Middle frontal gyrus (tissue), 1 donor: Measurements from ENCODE around the gene TTC8.
"Not testable (repeated sequence)": the region's sequence is repeated elsewhere in the genome, so short reads cannot be mapped to it uniquely, and the experiment has no call there.

ENCODE experiments used
- DNase-seq: peaks from one replicate; pipeline ENCODE4 v3.0.0-alpha.2; 2015; ENCODE audit warnings: low spot score; ENCODE audit errors: extremely low spot score

The TTC8 gene

DNA sequence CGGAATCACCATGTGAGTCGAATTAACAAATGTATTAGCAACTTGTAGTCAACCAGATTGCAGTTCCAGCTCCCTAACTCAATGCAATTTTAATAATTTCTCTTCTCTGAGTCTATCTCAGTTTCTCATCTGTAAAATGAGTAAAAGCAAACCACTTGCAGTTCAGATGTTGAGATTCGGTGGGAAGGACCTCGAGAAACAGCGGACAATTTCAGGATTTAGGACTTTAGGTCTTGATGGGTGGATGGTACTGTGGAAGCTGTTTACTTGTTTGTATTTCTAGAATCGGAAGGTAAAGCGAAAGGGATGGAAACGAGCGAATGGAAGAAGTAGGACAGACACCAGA is 510 bp upstream of the TTC8 start:
- DNase-seq: peak; percentile 44

- no peak for DNase-seq
Measured at GRCh38 chr14:88825078-88825458, 617 bp downstream of the TTC8 start.

- no peak for DNase-seq
Measured at GRCh38 chr14:88825503-88825902, 1.1 kb downstream of the TTC8 start.

DNA sequence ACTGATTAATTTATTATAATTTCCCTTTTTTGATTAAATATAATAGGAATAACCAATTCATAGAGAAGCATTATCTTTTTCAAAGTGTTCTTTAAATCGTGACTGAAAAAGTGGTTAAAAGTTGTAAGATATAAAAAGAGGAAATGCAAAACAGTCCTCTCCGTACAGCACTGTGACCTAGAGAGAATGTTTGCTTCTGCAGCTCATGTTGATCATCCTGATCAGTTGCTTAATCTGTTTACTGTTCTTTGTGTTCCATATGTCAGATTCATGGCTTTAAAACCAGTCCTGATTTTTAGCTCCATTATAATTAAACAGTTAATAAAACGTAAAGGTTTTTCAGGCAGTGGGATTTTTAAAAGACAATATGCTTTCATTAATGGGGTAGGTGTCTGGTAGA is 4.7 kb downstream of the TTC8 start:
- DNase-seq: no peak

DNA sequence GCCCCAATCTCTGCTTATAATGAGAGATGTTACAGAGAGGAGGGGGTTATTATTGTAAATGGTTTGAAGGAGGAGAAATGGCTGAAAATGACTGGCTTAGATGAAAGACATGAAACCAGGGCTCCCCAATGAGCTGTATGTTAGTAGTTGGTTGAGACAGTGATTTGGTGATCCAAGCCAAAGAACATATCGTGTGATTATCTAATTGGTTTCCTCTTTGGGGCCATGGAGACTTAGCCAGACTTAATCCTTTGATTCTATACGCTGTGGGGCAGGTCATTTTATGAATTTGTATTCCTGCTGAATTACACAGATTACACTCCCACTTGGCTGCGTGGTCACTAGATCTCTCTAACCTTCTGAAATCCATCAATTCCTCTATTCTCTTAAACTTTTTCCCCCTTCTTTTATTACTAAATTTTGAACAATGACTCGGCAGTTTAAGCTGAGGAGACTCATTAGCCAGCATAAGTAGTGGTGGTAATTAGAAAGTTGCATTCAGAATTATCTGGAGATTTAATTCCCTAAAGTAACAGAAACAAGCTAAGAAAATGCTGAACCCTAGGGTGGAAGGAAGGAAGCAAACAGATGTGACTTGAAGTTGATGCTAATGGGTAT is 5.3 kb downstream of the TTC8 start:
- DNase-seq: no peak

DNA sequence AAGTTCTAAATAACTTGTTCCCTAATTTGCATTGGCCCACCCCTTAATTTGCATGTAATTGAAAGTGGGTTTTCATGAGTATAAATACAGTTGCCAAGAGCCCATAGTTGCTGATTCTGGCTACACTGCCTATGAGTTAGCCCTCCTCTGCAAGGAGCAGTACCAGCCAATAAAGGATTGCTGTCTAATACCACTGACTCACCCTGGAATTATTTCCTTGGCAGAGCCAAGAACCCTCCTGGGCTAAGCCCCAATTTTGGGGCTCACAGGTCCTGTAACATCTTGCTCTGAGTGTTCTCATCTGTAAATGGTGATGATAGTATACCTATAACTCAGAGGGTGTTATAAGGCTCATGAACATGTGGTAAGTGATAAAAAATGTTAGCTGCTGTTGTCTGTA is 6.8 kb downstream of the TTC8 start:
- DNase-seq: no peak

DNA sequence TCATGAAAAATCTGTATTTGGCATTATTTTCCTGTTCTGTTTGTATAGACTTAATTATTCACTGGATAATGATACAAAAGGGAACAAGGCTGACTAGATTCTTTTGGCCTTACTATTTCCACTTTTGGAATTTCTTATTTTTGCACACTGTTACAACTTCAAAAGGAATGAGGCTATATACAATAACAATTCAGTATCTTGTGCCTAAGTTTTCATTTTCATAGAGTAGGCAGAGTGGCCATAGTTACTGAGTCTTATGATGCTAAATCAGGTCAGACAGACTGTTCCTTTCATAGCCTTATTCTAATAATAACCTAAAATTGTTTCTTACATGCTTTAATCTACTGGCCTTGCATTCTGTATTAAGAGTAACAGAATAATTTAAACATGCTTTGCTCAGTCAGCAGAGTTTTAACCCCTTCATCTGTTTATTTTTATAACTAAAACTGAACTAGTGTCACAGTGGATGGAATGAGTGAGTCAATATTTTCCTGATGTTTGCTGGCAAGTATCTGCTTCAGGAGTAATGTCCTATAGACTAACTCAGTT is 10.5 kb downstream of the TTC8 start:
- DNase-seq: no peak

DNA sequence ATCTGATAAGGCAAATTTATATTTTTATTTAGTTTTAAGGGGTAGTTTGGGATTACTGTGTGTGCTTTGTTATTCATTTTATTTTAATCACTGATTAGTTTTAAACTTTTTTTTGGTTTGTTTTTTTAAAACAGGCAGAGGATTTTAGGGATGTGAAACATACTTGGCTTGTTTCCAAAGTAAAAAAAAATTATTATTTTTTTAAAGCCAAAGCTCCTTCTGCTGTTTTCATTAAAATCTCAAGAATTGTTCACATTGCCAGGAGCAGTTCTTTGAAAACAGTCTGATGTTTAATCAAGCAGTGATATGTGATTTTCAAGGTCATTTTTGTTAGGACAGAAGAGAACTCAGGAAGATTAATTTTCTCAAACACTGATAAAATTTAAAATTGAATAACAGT is 11.2 kb downstream of the TTC8 start:
- no peak for DNase-seq

DNA sequence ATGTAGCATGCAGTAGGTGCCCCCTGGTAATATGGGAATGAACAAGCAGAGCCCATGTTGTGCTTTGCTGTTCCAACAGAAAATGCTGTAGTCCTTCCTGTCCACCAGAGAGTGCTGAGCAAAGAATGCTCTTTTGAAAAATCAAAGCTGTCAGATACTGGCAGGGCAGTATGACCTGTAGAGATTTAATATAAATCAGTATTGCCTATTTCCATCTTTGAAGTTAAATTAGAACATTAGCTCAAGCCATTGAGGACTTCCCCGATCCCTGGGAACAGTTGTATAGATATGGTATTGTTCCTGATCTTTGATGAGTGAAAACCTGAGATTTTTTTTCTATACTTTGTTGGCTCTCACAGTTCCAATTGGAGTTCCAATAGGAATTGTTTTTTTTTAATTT is 13.0 kb downstream of the TTC8 start:
- no peak for DNase-seq

DNA sequence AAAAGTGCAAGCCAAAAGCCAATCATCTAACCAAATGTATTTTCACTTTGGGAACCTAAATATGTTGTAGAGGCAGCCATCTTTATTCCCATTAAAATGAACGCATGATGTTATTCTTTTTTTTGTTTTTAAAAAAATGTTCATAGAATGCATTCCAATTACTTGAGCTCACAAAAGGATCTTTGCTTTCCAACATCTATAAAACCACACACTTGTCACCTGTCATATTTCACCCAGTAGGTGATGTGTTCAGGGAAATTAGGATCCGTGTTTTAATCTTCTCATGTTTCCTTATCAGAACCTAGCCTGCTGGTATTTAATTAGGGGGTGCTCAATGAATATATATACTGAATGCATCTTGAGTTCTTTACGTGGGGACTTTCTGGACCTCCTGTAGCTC is 13.6 kb downstream of the TTC8 start:
- no peak for DNase-seq

GRCh38 chr14:88840926-88841325 is 16.5 kb downstream of the TTC8 start:
- DNase-seq: no peak

DNA sequence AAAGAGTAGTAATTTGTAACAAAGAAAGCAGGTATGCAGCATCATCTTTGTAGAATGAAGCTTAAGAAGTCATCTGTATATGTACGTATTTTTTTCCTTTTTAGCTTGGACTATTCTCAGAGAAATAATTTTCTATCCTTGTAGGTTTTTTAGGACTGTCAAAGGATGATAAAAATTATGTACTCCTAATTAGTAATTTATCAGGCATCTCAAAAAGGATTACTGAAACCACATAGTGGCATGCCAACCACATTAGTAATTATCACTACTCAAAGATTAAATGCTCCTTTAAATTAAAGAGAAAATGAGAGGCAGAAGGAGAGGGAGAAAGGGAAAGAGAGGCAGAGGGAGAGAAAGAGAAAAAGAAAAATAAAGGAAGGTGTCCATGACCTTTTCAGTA is 17.3 kb downstream of the TTC8 start:
- no peak for DNase-seq

DNA sequence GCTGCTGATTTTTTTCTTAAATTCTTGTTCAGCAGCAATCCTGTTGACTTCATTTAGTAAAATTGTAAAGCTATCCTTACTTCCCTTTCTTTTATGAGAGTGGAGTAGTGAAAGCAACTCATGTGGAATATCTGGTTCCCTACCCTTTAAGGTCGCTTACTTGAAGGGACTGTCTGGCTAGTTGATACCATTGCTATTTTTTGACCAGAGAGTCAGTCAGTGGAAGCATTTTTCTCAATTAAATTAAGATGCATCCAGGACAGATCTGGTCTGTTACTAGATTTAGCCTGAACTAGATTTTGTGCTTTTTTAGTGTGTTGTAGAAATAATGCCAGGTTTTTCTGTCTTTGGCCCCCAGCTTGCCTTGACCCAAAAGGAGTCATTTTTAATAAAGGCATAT is 18.0 kb downstream of the TTC8 start:
- DNase-seq: no peak

- no peak for DNase-seq
Measured at GRCh38 chr14:88844980-88845491, 20.6 kb downstream of the TTC8 start.

DNA sequence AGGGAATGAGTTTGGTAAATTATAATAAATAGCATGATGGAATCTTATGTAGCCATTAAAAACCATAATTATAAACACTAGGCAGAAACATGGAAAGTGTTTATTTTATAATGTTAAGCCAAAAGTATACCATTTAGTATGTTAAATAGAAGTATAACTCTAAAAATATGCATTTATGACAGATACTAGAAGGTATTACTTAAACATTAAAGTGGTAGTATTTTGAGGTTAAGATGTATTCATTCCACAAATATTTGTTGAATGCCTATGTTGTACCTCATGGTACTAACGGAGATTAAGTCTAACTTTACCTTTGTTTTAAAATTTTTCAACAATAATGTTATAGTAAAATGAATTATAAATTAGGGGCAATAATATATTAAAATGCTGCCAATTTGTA is 24.1 kb downstream of the TTC8 start:
- DNase-seq: no peak

GRCh38 chr14:88849716-88850115 is 25.3 kb downstream of the TTC8 start:
- no peak for DNase-seq

DNA sequence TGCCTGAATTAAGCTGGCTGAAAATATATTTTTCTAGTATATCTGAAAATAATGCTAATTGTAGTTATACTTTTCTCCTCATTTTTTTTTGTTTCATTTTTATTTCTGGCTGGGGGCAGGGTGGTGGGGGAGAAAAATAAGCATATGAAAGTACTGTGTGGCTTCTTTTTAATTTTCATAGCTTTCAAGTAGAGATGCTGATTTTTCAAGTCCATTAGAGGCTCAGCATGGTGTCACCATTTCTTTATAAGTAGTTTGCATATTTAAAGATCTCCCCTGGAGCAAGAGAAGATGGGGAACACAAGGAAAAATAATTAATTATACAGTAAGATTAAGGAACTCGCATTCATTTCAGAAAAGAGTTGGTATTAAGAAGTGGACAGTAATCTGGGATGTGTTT is 27.1 kb downstream of the TTC8 start:
- no peak for DNase-seq

DNA sequence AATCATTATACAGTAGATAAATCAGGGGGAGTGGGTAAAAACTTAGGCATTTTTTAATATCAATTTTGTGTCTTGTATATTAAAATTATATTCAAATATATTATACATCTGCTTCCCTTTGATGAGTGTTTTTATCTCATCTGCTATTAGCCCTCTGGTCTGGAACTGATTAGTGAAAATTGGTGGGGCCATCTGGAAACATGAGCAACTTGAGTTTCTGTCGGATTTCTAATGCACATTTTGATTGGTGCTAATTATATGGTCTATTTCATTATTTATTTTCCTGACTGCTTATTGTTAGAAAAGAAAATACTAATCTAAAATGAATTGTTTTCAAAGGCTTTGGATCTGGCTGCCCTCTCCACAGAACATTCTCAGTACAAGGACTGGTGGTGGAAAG is 28.2 kb downstream of the TTC8 start:
- no peak for DNase-seq

DNA sequence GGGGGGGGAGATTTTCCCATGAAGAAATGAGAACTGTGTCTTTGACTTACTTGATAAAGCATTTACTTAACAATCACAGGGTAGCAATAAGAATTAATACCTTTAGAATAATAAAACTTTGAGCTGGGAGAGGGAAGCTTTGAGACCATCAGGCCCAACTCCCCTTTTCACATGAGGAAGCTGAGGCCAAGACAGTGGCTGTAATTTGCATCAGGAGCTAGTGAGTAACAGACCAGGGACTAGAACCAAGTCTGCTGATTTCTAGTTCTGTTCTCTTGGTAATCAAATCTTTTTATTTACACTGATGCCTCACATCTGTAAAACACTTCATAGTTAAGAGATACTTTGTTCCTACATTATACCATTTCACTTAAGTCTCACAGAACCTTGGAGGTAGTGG is 28.7 kb downstream of the TTC8 start:
- no peak for DNase-seq

DNA sequence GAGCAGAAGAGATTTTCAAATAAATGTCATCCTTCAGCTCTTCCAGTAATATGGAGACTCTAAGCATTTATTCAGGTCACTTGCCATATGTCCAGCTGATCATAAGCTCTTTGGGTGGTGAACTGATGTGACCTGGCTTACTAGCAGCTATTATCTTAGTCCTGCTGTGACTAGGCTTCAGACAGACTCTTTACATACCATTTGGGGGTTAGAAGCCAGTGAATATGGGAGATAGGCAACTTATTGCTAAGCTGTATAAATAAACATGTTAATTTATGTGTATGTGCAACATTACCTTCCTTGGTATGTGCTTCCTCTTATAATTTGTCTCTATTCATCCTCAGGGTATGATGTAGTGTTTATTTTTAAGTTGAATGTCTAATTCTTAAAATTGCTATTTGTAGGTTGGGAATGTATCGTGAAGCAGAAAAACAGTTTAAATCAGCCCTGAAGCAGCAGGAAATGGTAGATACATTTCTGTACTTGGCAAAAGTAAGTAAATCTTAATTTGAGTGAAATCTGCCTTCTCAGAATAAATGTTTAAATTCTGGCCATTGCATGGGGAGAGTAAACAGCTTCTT is 32.4 kb downstream of the TTC8 start:
- DNase-seq: no peak

DNA sequence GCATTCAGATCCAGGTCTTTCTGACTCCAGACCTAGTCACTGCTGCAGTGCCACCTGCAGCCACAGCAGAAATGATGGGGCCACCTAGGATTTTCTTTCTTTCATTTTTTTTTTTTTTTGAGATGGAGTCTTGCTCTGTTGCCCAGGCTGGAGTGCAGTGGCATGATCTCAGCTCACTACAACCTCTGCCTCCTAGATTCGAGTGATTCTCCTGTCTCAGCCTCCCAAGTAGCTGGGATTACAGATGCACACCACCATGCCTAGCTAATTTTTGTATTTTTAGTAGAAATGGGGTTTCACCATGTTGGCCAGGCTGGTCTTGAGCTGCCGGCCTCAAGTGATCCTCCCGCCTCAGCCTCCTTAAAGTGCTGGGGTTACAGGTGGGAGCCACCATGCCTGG is 33.4 kb downstream of the TTC8 start:
- not testable (repeated sequence) for DNase-seq

DNA sequence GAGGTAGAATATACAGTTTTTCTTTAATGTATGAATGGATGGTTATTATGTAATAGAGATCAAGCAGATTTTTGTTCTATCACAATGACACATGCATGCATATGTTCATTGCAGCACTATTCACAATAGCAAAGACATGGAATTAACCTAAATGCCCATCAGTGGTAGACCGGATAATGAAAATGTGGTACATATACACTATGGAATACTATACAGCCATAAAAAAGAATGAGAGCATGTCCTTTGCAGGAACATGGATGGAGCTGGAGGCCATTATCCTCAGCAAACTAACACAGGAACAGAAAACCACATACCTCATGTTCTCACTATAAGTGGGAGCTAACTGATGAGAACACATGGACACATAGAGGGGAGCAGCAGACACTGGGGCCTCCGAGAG is 34.7 kb downstream of the TTC8 start:
- not testable (repeated sequence) for DNase-seq

DNA sequence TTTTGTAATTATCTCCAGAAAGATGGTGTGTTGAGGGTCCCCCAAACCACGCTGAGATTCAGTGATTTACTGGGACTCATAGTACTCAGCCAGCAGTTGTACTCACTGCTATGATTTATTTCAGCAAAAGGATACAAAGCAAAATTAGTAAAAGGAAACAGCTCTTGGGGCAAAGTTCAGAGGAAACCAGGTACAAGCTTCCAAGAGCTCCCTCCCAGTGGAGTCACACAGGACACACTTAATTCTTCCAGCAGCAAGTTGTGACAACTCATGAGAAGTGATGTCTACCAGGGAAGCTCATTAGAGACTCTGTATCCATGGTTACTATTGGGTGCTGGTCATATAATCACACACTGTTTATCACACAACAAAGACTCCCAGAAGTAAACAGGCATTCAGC is 38.7 kb downstream of the TTC8 start:
- no peak for DNase-seq
